IMR-90 (cell line): ENCODE measurements around the gene AP2B1. TPM values are rescaled to one million over a fixed set of nuclear protein-coding genes. Genes with fewer than 3 reads are reported as not detected.

Experiments used
- ATAC-seq: fragments of 200-7000 bp; cut with Tn5 transposase; 2 replicates; pipeline ENCODE4 v1.9.1; 2020; ENCODE audit warnings: low read depth, mild to moderate bottlenecking, moderate library complexity
- BruUV-seq: library from RNA; stranded (reverse); fragments of 400-500 nt; replicated peaks from 2 replicates; lab custom pipeline; 2021; lab: Mats Ljungman, UMichigan
- CTCF ChIA-PET: fragments of 300-600 bp; formaldehyde crosslinking; extraction: SDS; loops from one replicate; lab custom pipeline; 2021; ENCODE audit warnings: antibody characterized with exemption; lab: Yijun Ruan, JAX
- POLR2A ChIA-PET: fragments of 300-600 bp; sonication (Branson Sonifier 250); formaldehyde crosslinking; loops from one replicate; lab custom pipeline; 2022; ENCODE audit warnings: antibody characterized with exemption; ENCODE audit not compliant: unreplicated experiment; lab: Charles Lee
- DNase-seq: peaks from one replicate; pipeline ENCODE4 v3.0.0; 2013
- H2AFZ ChIP-seq: replicated peaks from 2 replicates; pipeline ENCODE3; 2013; ENCODE audit warnings: low read length, mild to moderate bottlenecking; ENCODE audit not compliant: poor library complexity
- H2AK5ac ChIP-seq: 2 replicates; pipeline ENCODE4 v1.6.1; 2013; ENCODE audit warnings: low read depth, low read length, inconsistent platforms
- H2AK9ac ChIP-seq: replicated peaks from 2 replicates; pipeline ENCODE3; 2013; ENCODE audit warnings: mild to moderate bottlenecking, low read depth, low read length, moderate library complexity; ENCODE audit not compliant: poor library complexity
- H2BK120ac ChIP-seq: 2 replicates; pipeline ENCODE4 v1.6.1; 2013; ENCODE audit warnings: low read depth, low read length, inconsistent platforms
- H2BK15ac ChIP-seq: 3 replicates; pipeline ENCODE4 v1.6.1; 2013; ENCODE audit warnings: low read depth, low read length, inconsistent platforms
- H2BK20ac ChIP-seq: 2 replicates; pipeline ENCODE4 v1.6.1; 2013; ENCODE audit warnings: low read depth, mild to moderate bottlenecking, inconsistent platforms, low read length, moderate library complexity
- H2BK5ac ChIP-seq: 2 replicates; pipeline ENCODE4 v1.6.1; 2013; ENCODE audit warnings: mild to moderate bottlenecking, low read depth, low read length, inconsistent platforms; ENCODE audit not compliant: poor library complexity, severe bottlenecking
- H3K14ac ChIP-seq: replicated peaks from 2 replicates; pipeline ENCODE4 v1.6.1; 2013; ENCODE audit warnings: low read depth, low read length, inconsistent platforms
- H3K18ac ChIP-seq: 2 replicates; pipeline ENCODE4 v1.6.1; 2013; ENCODE audit warnings: low read depth, low read length, control low read depth
- H3K23ac ChIP-seq: 2 replicates; pipeline ENCODE4 v1.6.1; 2013; ENCODE audit warnings: low read depth, low read length, inconsistent platforms
- H3K27ac ChIP-seq: 2 replicates; pipeline ENCODE4 v1.5.1; 2013; ENCODE audit warnings: mild to moderate bottlenecking, control low read depth, low read length; ENCODE audit not compliant: insufficient read depth
- H3K27me3 ChIP-seq: 2 replicates; pipeline ENCODE4 v1.6.1; 2013; ENCODE audit warnings: low read length; ENCODE audit not compliant: control insufficient read depth, insufficient read depth
- H3K36me3 ChIP-seq: 2 replicates; pipeline ENCODE4 v1.6.1; 2013; ENCODE audit warnings: low read length, mixed read lengths; ENCODE audit not compliant: control insufficient read depth, insufficient read depth
- H3K4ac ChIP-seq: 2 replicates; pipeline ENCODE4 v1.6.1; 2013; ENCODE audit warnings: low read depth, low read length, inconsistent platforms
- H3K4me1 ChIP-seq: 2 replicates; pipeline ENCODE4 v1.6.1; 2013; ENCODE audit warnings: low read length, mixed read lengths; ENCODE audit not compliant: control insufficient read depth, insufficient read depth
- H3K4me2 ChIP-seq: 2 replicates; pipeline ENCODE4 v1.6.1; 2013; ENCODE audit warnings: low read depth, mild to moderate bottlenecking, control low read depth, low read length, moderate library complexity
- H3K4me3 ChIP-seq: 2 replicates; pipeline ENCODE4 v1.5.1; 2013; ENCODE audit warnings: low read depth, mild to moderate bottlenecking, control low read depth, low read length, moderate library complexity; ENCODE audit not compliant: insufficient read depth
- H3K56ac ChIP-seq: 2 replicates; pipeline ENCODE4 v1.6.1; 2013; ENCODE audit warnings: low read length, inconsistent platforms; ENCODE audit not compliant: insufficient read depth; ENCODE audit errors: extremely low read depth
- H3K79me1 ChIP-seq, 2 experiments: 2 replicates each; pipeline ENCODE4 v1.6.1; 2013; ENCODE audit warnings: low read length in 2 of 2, inconsistent platforms in 1 of 2, low read depth in 1 of 2
- H3K9ac ChIP-seq: 2 replicates; pipeline ENCODE4 v1.6.1; 2013; ENCODE audit warnings: low read depth, low read length, control low read depth
- H3K9me1 ChIP-seq: 2 replicates; pipeline ENCODE4 v1.6.1; 2013; ENCODE audit warnings: low read length, inconsistent platforms; ENCODE audit not compliant: insufficient read depth
- H3K9me3 ChIP-seq: 2 replicates; pipeline ENCODE4 v1.6.1; 2013; ENCODE audit warnings: low read length; ENCODE audit not compliant: control insufficient read depth, insufficient read depth
- H4K20me1 ChIP-seq: 2 replicates; pipeline ENCODE4 v1.6.1; 2013; ENCODE audit warnings: low read length, inconsistent platforms; ENCODE audit not compliant: insufficient read depth
- H4K5ac ChIP-seq: 2 replicates; pipeline ENCODE4 v1.6.1; 2013; ENCODE audit warnings: mild to moderate bottlenecking, low read depth, low read length, control low read depth
- H4K8ac ChIP-seq, 2 experiments: 2 replicates each; pipeline ENCODE4 v1.6.1; 2013; ENCODE audit warnings: low read depth in 2 of 2, low read length in 2 of 2, control low read depth in 1 of 2, inconsistent platforms in 1 of 2
- H4K91ac ChIP-seq: 2 replicates; pipeline ENCODE4 v1.6.1; 2013; ENCODE audit warnings: low read depth, low read length, inconsistent platforms; ENCODE audit not compliant: insufficient read depth
- BHLHE40 ChIP-seq: fragments of 150-350 bp; IDR thresholded peaks from 2 replicates; pipeline ENCODE4 v1.6.1; 2016; ENCODE audit warnings: mild to moderate bottlenecking, low read depth, low read length
- CEBPB ChIP-seq: IDR thresholded peaks from 2 replicates; pipeline ENCODE4 v1.6.1; 2012; ENCODE audit warnings: low read depth, low read length, improper control_type of control experiment
- CHD1 ChIP-seq: IDR thresholded peaks from 2 replicates; pipeline ENCODE4 v1.6.1; 2012; ENCODE audit warnings: low read depth, low read length, improper control_type of control experiment
- ELK1 ChIP-seq: fragments of 150-350 bp; IDR thresholded peaks from 2 replicates; pipeline ENCODE4 v1.6.1; 2016; ENCODE audit warnings: low read depth, mild to moderate bottlenecking, low read length, moderate library complexity, borderline replicate concordance
- FOS ChIP-seq: fragments of 150-350 bp; IDR thresholded peaks from 2 replicates; pipeline ENCODE4 v1.6.1; 2016; ENCODE audit warnings: low read depth, low read length
- MAFK ChIP-seq: IDR thresholded peaks from 2 replicates; pipeline ENCODE4 v1.6.1; 2012; ENCODE audit warnings: low read depth, low read length, improper control_type of control experiment
- MAZ ChIP-seq: IDR thresholded peaks from 2 replicates; pipeline ENCODE4 v1.6.1; 2012; ENCODE audit warnings: low read depth, mild to moderate bottlenecking, low read length, improper control_type of control experiment, moderate library complexity, borderline replicate concordance
- MXI1 ChIP-seq: IDR thresholded peaks from 2 replicates; pipeline ENCODE4 v1.6.1; 2012; ENCODE audit warnings: low read depth, mild to moderate bottlenecking, low read length, moderate library complexity, borderline replicate concordance
- NFE2L2 ChIP-seq: fragments of 150-350 bp; IDR thresholded peaks from 2 replicates; pipeline ENCODE4 v1.6.1; 2016; ENCODE audit warnings: low read depth, mild to moderate bottlenecking, low read length
- POLR2A ChIP-seq: IDR thresholded peaks from 2 replicates; pipeline ENCODE4 v1.6.1; 2012; ENCODE audit warnings: mild to moderate bottlenecking, low read depth, low read length
- RAD21 ChIP-seq: IDR thresholded peaks from 2 replicates; pipeline ENCODE4 v1.6.1; 2012; ENCODE audit warnings: low read length, improper control_type of control experiment
- RCOR1 ChIP-seq: IDR thresholded peaks from 2 replicates; pipeline ENCODE4 v1.6.1; 2012; ENCODE audit warnings: mild to moderate bottlenecking, low read length, improper control_type of control experiment; ENCODE audit not compliant: insufficient replicate concordance
- RFX5 ChIP-seq: IDR thresholded peaks from 2 replicates; pipeline ENCODE4 v1.8.0; 2012; ENCODE audit warnings: low read depth, mild to moderate bottlenecking, low read length, moderate library complexity
- SMC3 ChIP-seq: fragments of 150-350 bp; IDR thresholded peaks from 2 replicates; pipeline ENCODE4 v1.6.1; 2016; ENCODE audit warnings: low read depth, mild to moderate bottlenecking, antibody characterized with exemption, low read length, moderate library complexity
- USF2 ChIP-seq: fragments of 150-350 bp; IDR thresholded peaks from 2 replicates; pipeline ENCODE4 v1.6.1; 2017; ENCODE audit warnings: mild to moderate bottlenecking, antibody characterized with exemption, low read length, low read depth
- WGBS, 2 experiments: methylation state at CpG; one replicate each; pipeline versions ENCODE4 v1.1.5 to v1.1.7; 2013; ENCODE audit warnings: missing lambda C conversion rate in 2 of 2; ENCODE audit not compliant: insufficient read length in 1 of 2; ENCODE audit errors: extremely low coverage in 2 of 2; 5-methylcytosine and 5-hydroxymethylcytosine counted together
- dilution Hi-C: fragments of 300-500 bp; cut with HindIII; formaldehyde crosslinking; loops from one replicate; pipeline ENCODE4 v1.14.3; 2018; ENCODE audit warnings: low sequenced_read_pairs; ENCODE audit not compliant: unreplicated experiment
- in situ Hi-C: fragments of 300-500 bp; cut with MboI; formaldehyde crosslinking; loops from 3 replicates; pipeline ENCODE4 v1.14.3; 2019; ENCODE audit warnings: low sequenced_read_pairs, inconsistent platforms, mixed read lengths
- intact Hi-C: fragments of 100-400 bp; cut with micrococcal nuclease; formaldehyde crosslinking; loops from 2 replicates; pipeline ENCODE4 v1.10.0; 2022
- polyA plus RNA-seq, 3 experiments: library from polyadenylated mRNA; depleted of rRNA; stranded (reverse); fragments of >200 nt; gene quantifications; 2 replicates each; pipeline ENCODE4 v1.2.3, GENCODE V29; 2012; ENCODE audit warnings: low replicate concordance in 1 of 3
- total RNA-seq: library from RNA; depleted of rRNA; stranded (reverse); fragments of >200 nt; gene quantifications from 2 replicates; pipeline ENCODE4 v1.2.3, GENCODE V29; 2012
- TF ChIP-seq, protein P1 (sequence below): conservative IDR thresholded peaks from 2 replicates; pipeline ENCODE4 v1.5.1; 2012; ENCODE audit warnings: mild to moderate bottlenecking, low read depth, low read length, improper control_type of control experiment

AP2B1 gene
- total and polyA plus RNA-seq, 2 of the 4 experiments (the other 2 are of a cell fraction) = 102 to 125 TPM

- H3K9me3 ChIP-seq = no peaks in the 10 kb centered on the region
- H3K27me3 ChIP-seq = peaks cover 33% of the 10 kb centered on the region
- H3K27ac ChIP-seq = no peak overlapping the region
- no peak overlapping the region for H3K23ac ChIP-seq
- no peak for ATAC-seq
- no peak for DNase-seq
- H4K8ac ChIP-seq = no peak overlapping the region
- H3K14ac ChIP-seq = no peak overlapping the region
- no peak overlapping the region for H3K4me2 ChIP-seq
- H3K56ac ChIP-seq = no peak overlapping the region
- H3K79me1 ChIP-seq = no peaks in the 10 kb centered on the region
- no peak overlapping the region for H3K18ac ChIP-seq
- H3K9me1 ChIP-seq = no peaks in the 10 kb centered on the region
- H2BK20ac ChIP-seq = no peak overlapping the region
- POLR2A ChIA-PET = no interaction called here
- H4K91ac ChIP-seq = no peak overlapping the region
- H4K20me1 ChIP-seq = peaks cover 8% of the 10 kb centered on the region; the same call in 1 of the 2 replicates
- no peak overlapping the region for H3K9ac ChIP-seq
- no peak overlapping the region for H3K4me3 ChIP-seq
- in situ Hi-C loops (no loop called here), dilution Hi-C loops (no loop called here), intact Hi-C loops (no loop called here)
- H2AFZ ChIP-seq = no peak overlapping the region
- CTCF ChIA-PET = interaction anchor here (0.5 to 1.3 kb wide), 2 partner anchors 18 to 126 kb away, joined by 3 to 5 read pairs; no protein-coding TSS in a partner anchor
- no CpG with 5 or more reads among the region's 2 CpGs for WGBS, 2 experiments
- no TSS peak for BruUV-seq
- no peak overlapping the region for H2BK15ac ChIP-seq
- H4K5ac ChIP-seq = no peak overlapping the region
- no peak overlapping the region for H3K4ac ChIP-seq
- H2BK5ac ChIP-seq = no peak overlapping the region
- H3K4me1 ChIP-seq = peaks cover 5% of the 10 kb centered on the region
- TF ChIP-seq POLR2A = no peak
- TF ChIP-seq MXI1 = no peak
- no peak for TF ChIP-seq CHD1
- TF ChIP-seq, protein P1, sequence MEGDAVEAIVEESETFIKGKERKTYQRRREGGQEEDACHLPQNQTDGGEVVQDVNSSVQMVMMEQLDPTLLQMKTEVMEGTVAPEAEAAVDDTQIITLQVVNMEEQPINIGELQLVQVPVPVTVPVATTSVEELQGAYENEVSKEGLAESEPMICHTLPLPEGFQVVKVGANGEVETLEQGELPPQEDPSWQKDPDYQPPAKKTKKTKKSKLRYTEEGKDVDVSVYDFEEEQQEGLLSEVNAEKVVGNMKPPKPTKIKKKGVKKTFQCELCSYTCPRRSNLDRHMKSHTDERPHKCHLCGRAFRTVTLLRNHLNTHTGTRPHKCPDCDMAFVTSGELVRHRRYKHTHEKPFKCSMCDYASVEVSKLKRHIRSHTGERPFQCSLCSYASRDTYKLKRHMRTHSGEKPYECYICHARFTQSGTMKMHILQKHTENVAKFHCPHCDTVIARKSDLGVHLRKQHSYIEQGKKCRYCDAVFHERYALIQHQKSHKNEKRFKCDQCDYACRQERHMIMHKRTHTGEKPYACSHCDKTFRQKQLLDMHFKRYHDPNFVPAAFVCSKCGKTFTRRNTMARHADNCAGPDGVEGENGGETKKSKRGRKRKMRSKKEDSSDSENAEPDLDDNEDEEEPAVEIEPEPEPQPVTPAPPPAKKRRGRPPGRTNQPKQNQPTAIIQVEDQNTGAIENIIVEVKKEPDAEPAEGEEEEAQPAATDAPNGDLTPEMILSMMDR = no peak
- no peak for TF ChIP-seq RAD21
- no peak for TF ChIP-seq CEBPB
- TF ChIP-seq SMC3 = no peak
- no peak for TF ChIP-seq USF2
- no peak for TF ChIP-seq FOS
- TF ChIP-seq MAZ = no peak
- TF ChIP-seq RCOR1 = no peak
- TF ChIP-seq RFX5 = no peak
- TF ChIP-seq ELK1 = no peak
- no peak for TF ChIP-seq MAFK
- TF ChIP-seq BHLHE40 = no peak
- no peak for TF ChIP-seq NFE2L2
- no peak overlapping the region for H2BK120ac ChIP-seq
- no peak overlapping the region for H2AK5ac ChIP-seq
- no peaks in the 10 kb centered on the region for H3K36me3 ChIP-seq
- H2AK9ac ChIP-seq = no peak overlapping the region
Measured at GRCh38 chr17:35768797-35769196, 181.7 kb downstream of the AP2B1 start.
